Keratinocyte (primary cell): ENCODE results near the gene CLEC16A. TPM values are rescaled to one million over a fixed set of nuclear protein-coding genes. Genes with fewer than 3 reads are reported as not detected.

Experiments
- DNase-seq: peaks from one replicate; pipeline ENCODE4 v3.0.0-alpha.2; 2011; ENCODE audit warnings: low read depth, missing footprints, low spot score
- FAIRE-seq: peaks from 2 replicates; lab custom pipeline; 2011; peaks lifted over from hg19 to GRCh38; lab: Jason Lieb, UNC
- H2AFZ ChIP-seq: 2 replicates; pipeline ENCODE4 v1.6.0; 2012; ENCODE audit warnings: low read length, control low read depth, inconsistent platforms; ENCODE audit not compliant: control insufficient read depth
- H3K27ac ChIP-seq: 2 replicates; pipeline ENCODE4 v1.5.1; 2011; ENCODE audit warnings: low read length; ENCODE audit not compliant: control insufficient read depth, insufficient read depth
- H3K27me3 ChIP-seq: 3 replicates; pipeline ENCODE4 v1.6.0; 2011; ENCODE audit warnings: low read length; ENCODE audit not compliant: control insufficient read depth, insufficient read depth; ENCODE audit errors: extremely low read depth
- H3K36me3 ChIP-seq, 2 experiments: 2 replicates in 1 of 2; 3 replicates in 1 of 2; pipeline ENCODE4 v1.5.1; 2011; ENCODE audit warnings: low read length in 2 of 2, mild to moderate bottlenecking in 1 of 2; ENCODE audit not compliant: control insufficient read depth in 2 of 2, insufficient read depth in 2 of 2; ENCODE audit errors: extremely low read depth in 1 of 2
- H3K4me1 ChIP-seq: 3 replicates; pipeline ENCODE4 v1.5.1; 2011; ENCODE audit warnings: low read length; ENCODE audit not compliant: control insufficient read depth, insufficient read depth; ENCODE audit errors: extremely low read depth
- H3K4me2 ChIP-seq: 3 replicates; pipeline ENCODE4 v1.6.0; 2011; ENCODE audit warnings: low read depth, low read length; ENCODE audit not compliant: control insufficient read depth, insufficient read depth; ENCODE audit errors: extremely low read depth
- H3K4me3 ChIP-seq, 3 experiments: fragments of 200-600 bp in 1 of 3; sonication (generic) in 1 of 3; 2 replicates in 2 of 3; 3 replicates in 1 of 3; pipeline ENCODE4 v1.5.1; 2011 to 2016; ENCODE audit warnings: low read length in 3 of 3, mild to moderate bottlenecking in 3 of 3, control low read depth in 2 of 3, inconsistent platforms in 1 of 3, low read depth in 1 of 3, mixed read lengths in 1 of 3, mixed run types in 1 of 3, moderate library complexity in 1 of 3; ENCODE audit not compliant: control insufficient read depth in 2 of 3, insufficient read depth in 2 of 3; ENCODE audit errors: extremely low read depth in 1 of 3
- H3K79me2 ChIP-seq: 2 replicates; pipeline ENCODE4 v1.6.0; 2012; ENCODE audit warnings: low read length; ENCODE audit not compliant: control insufficient read depth, insufficient read depth
- H3K9ac ChIP-seq: 3 replicates; pipeline ENCODE4 v1.6.0; 2011; ENCODE audit warnings: low read length; ENCODE audit not compliant: control insufficient read depth, insufficient read depth; ENCODE audit errors: extremely low read depth
- H3K9me1 ChIP-seq: 3 replicates; pipeline ENCODE4 v1.6.0; 2011; ENCODE audit warnings: low read length; ENCODE audit not compliant: control insufficient read depth, insufficient read depth; ENCODE audit errors: extremely low read depth
- H3K9me3 ChIP-seq: 2 replicates; pipeline ENCODE4 v1.5.1; 2012; ENCODE audit warnings: low read depth, low read length; ENCODE audit not compliant: control insufficient read depth
- H4K20me1 ChIP-seq: 3 replicates; pipeline ENCODE4 v1.6.0; 2011; ENCODE audit warnings: low read length; ENCODE audit not compliant: control insufficient read depth, insufficient read depth; ENCODE audit errors: extremely low read depth
- CTCF ChIP-seq, 3 experiments: IDR thresholded peaks in 1 of 3; conservative IDR thresholded peaks in 1 of 3; optimal IDR thresholded peaks in 1 of 3; 2 replicates in 2 of 3; 3 replicates in 1 of 3; pipeline versions ENCODE3 to v1.5.1; 2011; ENCODE audit warnings: low read length in 3 of 3, mild to moderate bottlenecking in 3 of 3, moderate library complexity in 2 of 3, control low read depth in 1 of 3, inconsistent platforms in 1 of 3; ENCODE audit not compliant: insufficient read depth in 2 of 3; ENCODE audit errors: extremely low read depth in 1 of 3
- EZH2 ChIP-seq: IDR thresholded peaks from one replicate; pipeline ENCODE4 v1.6.1; 2012; ENCODE audit warnings: inconsistent platforms, mild to moderate bottlenecking, low read length, moderate library complexity
- dilution Hi-C: fragments of 300-500 bp; cut with MboI; formaldehyde crosslinking; loops from one replicate; pipeline ENCODE4 v1.7.0; 2020; ENCODE audit warnings: low sequenced_read_pairs; ENCODE audit not compliant: extremely low pct_ligation_motif_present
- polyA plus RNA-seq, 5 experiments: library from polyadenylated mRNA; depleted of rRNA in 3 of 5; stranded (reverse) in 3 of 5; stranded (forward) in 1 of 5; unstranded in 1 of 5; fragments of >200 nt; gene quantifications; 1 replicate in 1 of 5; 2 replicates in 3 of 5; 3 replicates in 1 of 5; pipeline versions ENCODE4 v1.2.1 to v1.2.3, GENCODE V29; 2011 to 2012; ENCODE audit warnings: missing spikeins in 2 of 5, low read depth in 1 of 5, low replicate concordance in 1 of 5

Gene CLEC16A
- polyA plus RNA-seq, 1 donor (not counting 4 experiments of a cell fraction or from before 2014, with no cell fraction given), result 9.5 TPM

GRCh38 chr16:10989559-10989958 lies 45.2 kb downstream of the CLEC16A start:
- no peak overlapping the region for H2AFZ ChIP-seq
- dilution Hi-C loops, result no loop called here
- no peaks in the 10 kb centered on the region for H4K20me1 ChIP-seq
- H3K36me3 ChIP-seq, result peaks cover 7 to 21% of the 10 kb centered on the region in 2 experiments
- TF ChIP-seq CTCF (optimal IDR thresholded peaks at IDR 0.05 in 1 of 3, IDR thresholded peaks at IDR 0.05 in 1 of 3, conservative IDR thresholded peaks at IDR 0.05 in 1 of 3; ENCODE audit: extremely low read depth in 1 of 3, insufficient read depth in 2 of 3, low read length in 3 of 3), result no peak
- TF ChIP-seq EZH2, result no peak
- H3K27ac ChIP-seq, result no peak overlapping the region
- peaks cover 31% of the 10 kb centered on the region for H3K4me1 ChIP-seq
- FAIRE-seq (no peak), DNase-seq (no peak)
- H3K9me3 ChIP-seq, result no peaks in the 10 kb centered on the region
- H3K4me2 ChIP-seq, result no peak overlapping the region
- no peaks in the 10 kb centered on the region for H3K9me1 ChIP-seq
- H3K4me3 ChIP-seq, result no peak overlapping the region
- H3K27me3 ChIP-seq, result no peaks in the 10 kb centered on the region
- no peak overlapping the region for H3K9ac ChIP-seq
- H3K79me2 ChIP-seq, result no peaks in the 10 kb centered on the region

GRCh38 chr16:10990378-10990777 lies 46.0 kb downstream of the CLEC16A start:
- Histone ChIP-seq H3K79me2 (no peaks in the 10 kb centered on the region), H3K9ac (no peak overlapping the region), H3K27me3 (no peaks in the 10 kb centered on the region), H2AFZ (no peak overlapping the region), H3K36me3 (peaks cover 10 to 21% of the 10 kb centered on the region in 2 experiments), H3K4me2 (no peak overlapping the region), H3K9me3 (no peaks in the 10 kb centered on the region), H3K9me1 (no peaks in the 10 kb centered on the region), H3K27ac (no peak overlapping the region), H3K4me1 (peaks cover 34% of the 10 kb centered on the region), H3K4me3 (no peak overlapping the region), H4K20me1 (no peaks in the 10 kb centered on the region)
- dilution Hi-C loops, result no loop called here
- FAIRE-seq, result no peak
- no peak for TF ChIP-seq EZH2
- no peak for TF ChIP-seq CTCF (optimal IDR thresholded peaks at IDR 0.05 in 1 of 3, IDR thresholded peaks at IDR 0.05 in 1 of 3, conservative IDR thresholded peaks at IDR 0.05 in 1 of 3; ENCODE audit: extremely low read depth in 1 of 3, insufficient read depth in 2 of 3, low read length in 3 of 3)
- no peak for DNase-seq
